Activated CD8-positive, alpha-beta memory T cell treated with anti-CD3 and anti-CD28 coated beads for 48 hours (primary cell): ENCODE measurements around the gene DYSF.
"Not testable (repeated sequence)": the region's sequence is repeated elsewhere in the genome, so short reads cannot be mapped to it uniquely, and the experiment has no call there.

ENCODE experiments used
- DNase-seq, 3 experiments: peaks; one replicate each; pipeline ENCODE4 v3.0.0-alpha.2; 2020; ENCODE audit warnings: low read depth in 2 of 3, low spot score in 2 of 3

Gene DYSF

GRCh38 chr2:71634567-71634966 lies 181.2 kb downstream of the DYSF start:
- no peak for DNase-seq

GRCh38 chr2:71635798-71636197 lies 182.4 kb downstream of the DYSF start:
- DNase-seq, result no peak

- no peak for DNase-seq
Observed at GRCh38 chr2:71637168-71637567, 183.8 kb downstream of the DYSF start.

- DNase-seq, result no peak
Observed at GRCh38 chr2:71637736-71638135, 184.4 kb downstream of the DYSF start.

- no peak for DNase-seq
Observed at GRCh38 chr2:71639735-71640134, 186.4 kb downstream of the DYSF start.

GRCh38 chr2:71640489-71640888 lies 187.1 kb downstream of the DYSF start:
- DNase-seq, result no peak

GRCh38 chr2:71643674-71644357 lies 190.5 kb downstream of the DYSF start:
- DNase-seq, result no peak

GRCh38 chr2:71646028-71646427 lies 192.7 kb downstream of the DYSF start:
- DNase-seq, result no peak

- no peak for DNase-seq
Observed at GRCh38 chr2:71647356-71647755, 194.0 kb downstream of the DYSF start.

- DNase-seq, result no peak
Observed at GRCh38 chr2:71655498-71655897, 202.1 kb downstream of the DYSF start.

GRCh38 chr2:71658256-71658655 lies 204.9 kb downstream of the DYSF start:
- not testable (repeated sequence) for DNase-seq

GRCh38 chr2:71658771-71659170 lies 205.4 kb downstream of the DYSF start:
- no peak for DNase-seq

GRCh38 chr2:71659868-71660518 lies 206.6 kb downstream of the DYSF start:
- DNase-seq, result no peak

GRCh38 chr2:71661782-71662181 lies 208.4 kb downstream of the DYSF start:
- DNase-seq, result no peak

- no peak for DNase-seq
Observed at GRCh38 chr2:71662665-71663394, 209.5 kb downstream of the DYSF start.

- DNase-seq, result no peak
Observed at GRCh38 chr2:71664161-71664560, 210.8 kb downstream of the DYSF start.

GRCh38 chr2:71665168-71666093 lies 212.1 kb downstream of the DYSF start:
- DNase-seq, result no peak

- DNase-seq, result no peak
Observed at GRCh38 chr2:71666094-71666474, 212.7 kb downstream of the DYSF start.

GRCh38 chr2:71667256-71668182 lies 214.2 kb downstream of the DYSF start:
- DNase-seq, result no peak
